HG02981 (cell line): ENCODE data around the gene ELAPOR2.
"Not testable (repeated sequence)": the region's sequence is repeated elsewhere in the genome, so short reads cannot be mapped to it uniquely, and the experiment has no call there.

Source experiments
- ATAC-seq: cut with Tn5 transposase; IDR thresholded peaks from one replicate; pipeline ENCODE4 v1.9.1; 2021; ENCODE audit warnings: mild to moderate bottlenecking, moderate library complexity; ENCODE audit not compliant: unreplicated experiment

Gene ELAPOR2, protein sequence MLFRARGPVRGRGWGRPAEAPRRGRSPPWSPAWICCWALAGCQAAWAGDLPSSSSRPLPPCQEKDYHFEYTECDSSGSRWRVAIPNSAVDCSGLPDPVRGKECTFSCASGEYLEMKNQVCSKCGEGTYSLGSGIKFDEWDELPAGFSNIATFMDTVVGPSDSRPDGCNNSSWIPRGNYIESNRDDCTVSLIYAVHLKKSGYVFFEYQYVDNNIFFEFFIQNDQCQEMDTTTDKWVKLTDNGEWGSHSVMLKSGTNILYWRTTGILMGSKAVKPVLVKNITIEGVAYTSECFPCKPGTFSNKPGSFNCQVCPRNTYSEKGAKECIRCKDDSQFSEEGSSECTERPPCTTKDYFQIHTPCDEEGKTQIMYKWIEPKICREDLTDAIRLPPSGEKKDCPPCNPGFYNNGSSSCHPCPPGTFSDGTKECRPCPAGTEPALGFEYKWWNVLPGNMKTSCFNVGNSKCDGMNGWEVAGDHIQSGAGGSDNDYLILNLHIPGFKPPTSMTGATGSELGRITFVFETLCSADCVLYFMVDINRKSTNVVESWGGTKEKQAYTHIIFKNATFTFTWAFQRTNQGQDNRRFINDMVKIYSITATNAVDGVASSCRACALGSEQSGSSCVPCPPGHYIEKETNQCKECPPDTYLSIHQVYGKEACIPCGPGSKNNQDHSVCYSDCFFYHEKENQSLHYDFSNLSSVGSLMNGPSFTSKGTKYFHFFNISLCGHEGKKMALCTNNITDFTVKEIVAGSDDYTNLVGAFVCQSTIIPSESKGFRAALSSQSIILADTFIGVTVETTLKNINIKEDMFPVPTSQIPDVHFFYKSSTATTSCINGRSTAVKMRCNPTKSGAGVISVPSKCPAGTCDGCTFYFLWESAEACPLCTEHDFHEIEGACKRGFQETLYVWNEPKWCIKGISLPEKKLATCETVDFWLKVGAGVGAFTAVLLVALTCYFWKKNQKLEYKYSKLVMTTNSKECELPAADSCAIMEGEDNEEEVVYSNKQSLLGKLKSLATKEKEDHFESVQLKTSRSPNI

DNA sequence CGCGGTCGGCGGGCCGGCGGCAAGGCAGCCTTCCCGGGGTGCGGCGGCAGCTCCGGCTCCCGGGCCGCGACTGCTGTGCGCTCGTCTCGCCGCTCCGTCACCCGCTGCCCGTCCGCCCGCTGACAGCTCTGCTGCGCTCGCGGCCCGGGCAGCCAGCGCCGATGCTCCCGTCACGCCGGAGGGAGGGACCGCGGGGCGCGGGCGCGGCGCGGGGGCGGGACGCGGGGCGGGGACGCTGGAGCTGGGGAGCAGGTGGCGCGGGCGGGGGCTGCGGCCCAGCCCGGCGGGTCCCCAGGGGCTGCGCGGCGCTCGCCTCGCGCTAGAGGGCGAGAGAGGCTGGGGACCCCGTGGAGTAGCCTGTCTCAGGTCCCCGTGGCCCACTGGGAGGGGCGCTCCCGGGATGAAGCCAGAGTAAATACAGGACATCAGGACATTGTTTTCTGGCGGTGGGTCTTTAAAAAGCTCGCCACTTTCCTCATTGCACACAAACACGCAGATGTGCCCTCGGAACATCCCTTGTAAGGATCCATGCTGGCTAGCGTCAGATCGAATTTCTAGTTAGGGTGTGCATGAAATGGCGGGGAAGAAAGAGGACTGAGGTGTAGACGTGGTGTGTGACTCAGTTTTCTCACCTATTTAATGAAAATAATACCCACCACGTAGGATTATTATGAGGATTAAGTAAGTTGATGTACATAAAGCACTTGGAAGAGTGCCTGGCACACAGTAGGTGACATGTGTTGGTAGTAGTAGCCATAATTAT is at the start of gene ELAPOR2:
ELAPOR2 (minus strand) TSS at position 130 of the 763 bp plus-strand sequence. CDS start 141 bp downstream, outside the sequence.
- ATAC-seq, result peak; percentile 94

DNA sequence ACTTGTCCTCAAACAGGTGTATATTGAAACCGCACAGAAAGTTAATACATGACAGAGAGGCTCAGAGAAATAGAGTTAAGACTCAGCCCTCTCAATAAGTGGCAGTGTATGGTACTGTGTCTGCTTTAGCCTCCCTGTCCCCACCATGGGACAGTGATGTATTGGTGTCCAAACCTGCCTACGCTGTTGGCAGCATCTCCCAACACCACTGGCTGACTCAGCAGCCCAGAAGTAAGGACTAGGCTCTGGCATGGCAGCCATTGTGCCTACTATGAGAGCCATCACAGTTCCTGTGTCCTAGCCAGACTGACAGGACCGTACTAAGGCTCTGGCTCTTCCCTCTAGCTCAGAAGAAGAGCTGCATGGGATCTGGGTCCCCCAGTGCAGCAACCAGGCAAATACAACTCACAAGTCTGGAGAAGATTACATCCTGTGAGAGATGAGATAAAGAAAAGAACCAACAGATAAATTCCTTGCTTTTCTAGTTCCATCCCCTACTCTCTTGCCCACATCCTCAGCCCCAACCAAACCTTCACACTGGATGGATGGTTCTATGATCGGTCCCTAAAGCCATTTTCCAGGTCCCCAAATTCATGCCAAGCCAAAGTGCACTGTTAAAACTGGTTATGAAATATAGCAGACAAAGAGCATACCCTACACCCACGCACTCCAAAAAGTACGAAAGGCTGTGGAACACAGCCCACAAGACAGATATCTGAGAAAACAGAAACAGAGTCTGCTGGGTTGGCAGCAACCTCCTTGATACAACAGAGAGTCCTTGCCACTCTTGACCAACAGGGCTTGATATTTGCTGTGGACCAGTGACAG is 48.7 kb upstream of the ELAPOR2 start:
- no peak for ATAC-seq

DNA sequence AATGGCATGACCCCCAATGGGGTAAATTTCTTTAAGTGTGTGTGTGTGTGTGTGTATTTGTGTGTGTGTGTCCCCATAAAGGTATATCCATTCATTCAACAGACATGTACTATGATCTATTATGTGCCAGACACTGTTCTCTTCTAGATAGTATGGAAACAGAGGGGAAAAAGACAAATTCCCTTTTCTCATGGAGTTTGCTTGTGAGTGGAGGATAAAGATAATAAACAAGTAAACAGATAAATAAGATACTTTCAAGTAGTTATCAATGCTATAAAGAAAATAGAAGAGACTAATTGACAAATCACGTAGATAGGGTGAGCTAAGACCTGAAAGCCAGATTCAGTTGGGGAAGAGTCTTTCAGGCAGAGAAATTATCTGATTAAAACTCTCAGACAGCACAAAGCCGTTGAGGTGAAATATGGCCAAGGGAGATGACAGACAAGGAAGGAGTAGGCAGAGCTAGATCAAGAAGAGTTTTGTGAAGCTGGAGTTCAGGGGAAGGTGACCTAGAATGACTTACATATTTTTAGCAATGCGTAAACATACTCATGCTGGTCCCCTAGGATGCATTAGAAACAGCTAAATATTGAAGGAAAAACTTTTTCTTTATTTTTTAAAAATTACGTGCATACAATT is 47.6 kb upstream of the ELAPOR2 start:
- no peak for ATAC-seq

DNA sequence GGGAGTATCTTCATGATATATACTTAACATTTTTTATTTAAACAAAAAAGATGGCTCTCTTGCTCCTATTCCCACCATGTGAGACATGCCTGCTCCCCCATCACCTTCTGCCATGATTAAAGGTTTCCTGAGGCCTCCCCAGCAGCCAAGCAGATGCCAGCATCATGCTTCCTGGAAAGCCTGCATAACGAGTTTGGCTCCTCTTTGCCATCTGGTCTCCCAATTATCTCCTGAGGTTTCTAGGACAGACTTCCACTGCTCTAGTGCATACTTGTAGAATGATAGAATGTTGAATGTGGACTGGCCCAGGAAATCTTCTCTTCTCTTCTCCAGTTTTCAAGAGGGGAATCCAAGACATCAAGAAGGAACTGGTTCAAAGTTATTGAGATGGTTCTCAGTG is 45.9 kb upstream of the ELAPOR2 start:
- no peak for ATAC-seq

DNA sequence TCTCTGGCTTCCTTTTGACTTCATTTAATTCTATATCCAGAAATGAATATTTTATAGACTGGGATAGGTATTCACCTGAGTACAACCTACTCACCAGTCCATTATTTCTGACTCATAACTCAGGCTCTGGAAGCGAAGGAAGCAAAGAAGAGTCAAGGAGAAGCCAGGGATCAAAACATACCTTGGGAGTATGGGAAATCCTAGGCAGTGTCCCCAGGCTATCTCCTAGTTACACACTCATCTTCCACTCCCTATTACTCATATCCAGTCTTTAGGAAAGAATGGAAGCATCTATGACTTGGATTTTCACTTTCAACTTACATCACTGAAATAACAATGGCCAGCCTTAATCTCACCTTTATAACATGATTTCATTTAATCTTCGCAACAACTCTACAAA is 40.9 kb upstream of the ELAPOR2 start:
- ATAC-seq, result no peak

DNA sequence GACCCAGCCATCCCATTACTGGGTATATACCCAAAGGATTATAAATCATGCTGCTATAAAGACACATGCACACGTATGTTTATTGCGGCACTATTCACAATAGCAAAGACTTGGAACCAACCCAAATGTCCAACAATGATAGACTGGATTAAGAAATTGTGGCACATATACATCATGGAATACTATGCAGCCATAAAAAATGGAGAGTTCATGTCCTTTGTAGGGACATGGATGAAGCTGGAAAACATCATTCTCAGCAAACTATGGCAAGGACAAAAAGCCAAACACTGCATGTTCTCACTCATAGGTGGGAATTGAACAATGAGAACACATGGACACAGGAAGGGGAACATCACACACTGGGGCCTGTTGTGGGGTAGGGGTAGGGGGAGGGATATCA is 37.9 kb upstream of the ELAPOR2 start:
- ATAC-seq, result not testable (repeated sequence)

DNA sequence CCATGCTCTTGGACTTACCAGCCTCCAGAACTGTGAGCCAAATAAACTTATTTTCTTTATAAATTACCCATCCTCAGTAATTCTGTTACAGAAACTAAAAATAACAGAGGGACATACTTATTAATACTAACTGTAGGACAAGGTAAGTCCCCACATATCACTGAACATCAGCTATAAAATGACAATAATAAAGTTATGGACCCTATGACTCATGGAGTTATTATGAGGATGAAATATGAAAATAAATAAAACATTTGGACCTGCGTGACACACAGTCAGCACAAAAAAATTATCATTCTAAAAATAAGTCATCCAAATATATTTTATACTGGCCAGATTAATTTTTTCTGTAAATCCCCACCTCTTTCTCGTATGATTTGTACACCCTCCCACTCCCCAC is 34.9 kb upstream of the ELAPOR2 start:
- no peak for ATAC-seq

DNA sequence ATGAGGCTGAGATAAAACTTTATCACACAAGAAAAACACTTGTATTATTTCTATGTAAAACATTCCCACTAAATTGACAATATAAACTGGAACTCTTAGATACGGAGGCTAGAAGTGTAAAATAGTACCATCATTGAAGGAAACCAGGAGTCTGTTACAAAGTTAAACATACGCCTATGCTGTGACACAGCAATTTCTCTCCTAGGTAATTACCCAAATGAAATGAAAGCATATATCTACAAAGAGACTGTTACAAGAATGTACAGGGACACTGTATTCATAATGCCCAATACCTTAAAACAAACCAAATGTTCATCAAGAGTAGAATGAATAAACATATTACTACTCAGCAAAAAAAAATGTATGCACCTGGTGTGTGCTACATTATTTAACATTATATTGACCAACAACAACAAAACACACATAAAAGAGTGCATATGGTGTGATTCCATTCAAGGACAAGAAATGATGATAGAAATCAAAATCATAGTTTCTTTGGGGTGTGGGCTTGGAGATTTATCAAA is 33.2 kb upstream of the ELAPOR2 start:
- no peak for ATAC-seq

DNA sequence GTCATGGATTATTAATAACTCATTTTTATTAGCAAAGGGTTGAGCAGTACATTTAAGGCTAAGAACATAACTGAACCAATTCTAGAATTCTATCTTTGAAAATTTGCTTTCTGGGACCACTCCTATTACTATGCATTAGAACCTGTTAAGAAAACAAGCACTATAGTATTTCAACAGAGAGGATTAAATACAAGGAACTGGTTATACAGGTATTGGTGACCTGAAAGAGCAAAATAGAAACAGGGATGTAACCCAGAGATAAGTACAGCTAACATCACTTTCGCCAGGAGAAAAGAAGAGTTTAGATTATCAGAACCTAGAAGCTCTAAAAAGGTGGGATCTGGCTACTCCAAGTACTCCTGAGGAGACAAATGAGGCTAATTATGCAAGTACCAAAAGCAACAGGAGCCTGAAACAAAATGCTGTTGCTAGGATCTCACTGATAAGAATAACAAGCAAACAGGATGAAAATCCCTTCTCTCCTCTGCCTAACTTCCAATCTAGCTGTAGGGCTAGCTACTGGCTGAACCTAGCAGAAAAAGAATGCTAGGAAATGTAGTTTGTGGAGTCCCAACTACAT is 32.1 kb upstream of the ELAPOR2 start:
- no peak for ATAC-seq

DNA sequence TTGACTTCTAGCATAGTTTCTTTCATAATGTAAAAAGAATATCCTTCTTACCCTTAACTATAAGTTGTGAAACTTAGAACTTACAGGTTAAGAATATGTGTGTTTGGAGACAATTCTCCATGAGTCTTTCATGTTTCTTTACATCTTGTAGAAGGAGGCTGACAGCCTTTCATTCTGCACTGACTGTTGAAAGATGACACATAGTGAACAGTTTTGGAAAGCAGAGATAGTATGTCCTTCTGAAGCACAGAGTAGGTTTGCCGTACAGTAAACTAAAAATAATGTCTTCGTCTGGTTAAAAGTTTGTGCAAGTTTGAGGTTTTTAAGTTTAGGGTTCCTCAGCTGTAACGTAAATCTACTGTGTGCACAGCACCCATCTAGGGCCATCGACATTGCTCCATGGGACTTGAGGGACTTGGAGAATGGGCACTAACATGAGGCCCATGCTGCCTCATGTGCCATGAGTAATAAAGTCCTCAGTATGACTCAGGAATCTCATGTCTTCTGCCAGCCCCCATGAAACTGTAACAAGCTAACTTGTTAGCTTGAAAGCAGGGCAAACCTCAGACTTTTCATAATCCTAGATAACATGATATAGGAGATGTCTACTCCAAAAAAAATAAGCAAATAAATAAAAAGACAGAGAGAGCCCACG is 24.5 kb upstream of the ELAPOR2 start:
- no peak for ATAC-seq

DNA sequence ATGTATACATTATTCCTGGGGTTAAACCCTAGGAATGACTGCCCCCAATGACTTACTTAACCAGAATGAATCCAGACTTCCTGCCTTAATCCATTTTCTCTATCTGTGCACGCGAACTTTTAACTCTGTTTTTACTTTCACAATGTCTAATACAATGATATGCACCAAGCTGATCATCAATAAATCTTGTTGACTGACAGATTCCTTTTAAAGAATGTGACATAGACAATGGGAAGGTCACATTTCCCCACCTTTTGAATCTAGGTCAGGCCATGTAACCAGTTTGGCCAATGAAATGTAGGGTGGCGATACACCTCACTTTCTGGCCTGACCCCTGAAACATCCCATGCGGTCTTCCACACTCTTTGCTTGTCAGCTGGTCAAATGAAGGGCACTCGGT is 23.2 kb upstream of the ELAPOR2 start:
- no peak for ATAC-seq

DNA sequence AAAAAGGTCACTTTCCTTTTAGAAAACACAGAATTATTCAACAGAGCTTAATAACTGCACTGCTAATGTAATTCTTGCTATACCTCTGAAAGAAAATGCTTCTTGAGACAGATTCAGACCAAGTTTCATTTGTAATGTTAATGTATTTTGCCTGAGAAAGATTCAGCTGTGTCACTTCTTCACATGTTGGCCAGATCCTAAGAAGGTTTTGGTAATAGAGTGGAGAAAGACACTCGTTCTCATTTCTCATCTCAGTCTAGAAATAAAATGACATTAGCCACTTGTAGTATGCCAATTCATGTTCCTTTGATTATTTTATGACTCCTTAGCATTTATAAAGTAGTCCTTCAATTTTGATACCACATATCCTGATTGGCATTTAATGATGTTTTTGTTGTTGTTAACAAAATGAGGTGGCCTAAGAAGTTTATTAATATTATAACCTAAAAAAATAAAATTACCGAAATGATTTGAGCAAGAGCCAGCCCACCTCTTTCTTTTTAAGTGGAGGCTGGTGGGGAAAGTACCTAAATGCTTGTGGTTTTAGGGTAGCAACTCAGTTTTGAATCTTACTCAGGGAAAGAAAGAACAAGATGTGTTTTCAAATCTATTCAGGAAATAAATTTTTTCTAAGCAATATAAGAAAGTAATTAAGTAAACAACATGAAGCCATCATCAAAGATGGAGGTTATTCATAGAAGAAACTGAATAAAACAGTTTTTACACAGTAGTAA is 16.4 kb upstream of the ELAPOR2 start:
- ATAC-seq, result peak; percentile 61

DNA sequence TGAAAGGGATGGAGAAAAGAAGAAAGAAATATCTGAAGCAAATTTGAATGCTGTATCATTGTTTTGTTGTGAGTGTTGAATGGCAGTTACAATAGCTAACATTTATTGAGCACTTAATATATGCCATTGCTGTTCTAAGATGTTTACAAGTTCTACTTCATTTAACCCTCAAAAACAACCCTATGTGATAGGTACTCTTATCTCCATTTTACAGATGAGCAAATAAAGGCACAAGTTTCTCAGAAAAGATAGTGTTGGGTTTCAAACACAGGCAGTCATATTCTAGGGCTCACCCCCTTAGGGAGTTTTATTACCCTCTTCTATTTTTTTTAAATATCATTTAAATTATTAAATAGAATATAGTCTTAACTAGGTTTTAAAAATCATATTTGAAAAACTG is 8.3 kb upstream of the ELAPOR2 start:
- no peak for ATAC-seq

DNA sequence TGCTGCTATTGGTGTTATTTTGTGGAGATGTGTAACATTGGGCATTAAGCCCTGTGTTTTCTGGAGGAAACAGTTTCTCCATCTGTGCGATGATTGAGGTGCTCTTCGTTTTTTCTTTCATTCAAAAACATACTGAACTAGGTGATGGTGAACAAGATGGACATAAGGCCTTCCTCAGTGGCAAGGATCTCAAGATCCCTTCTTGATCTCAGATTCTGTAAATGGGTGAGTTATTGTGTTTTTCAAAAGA is 759 bp upstream of the ELAPOR2 start:
- no peak for ATAC-seq

DNA sequence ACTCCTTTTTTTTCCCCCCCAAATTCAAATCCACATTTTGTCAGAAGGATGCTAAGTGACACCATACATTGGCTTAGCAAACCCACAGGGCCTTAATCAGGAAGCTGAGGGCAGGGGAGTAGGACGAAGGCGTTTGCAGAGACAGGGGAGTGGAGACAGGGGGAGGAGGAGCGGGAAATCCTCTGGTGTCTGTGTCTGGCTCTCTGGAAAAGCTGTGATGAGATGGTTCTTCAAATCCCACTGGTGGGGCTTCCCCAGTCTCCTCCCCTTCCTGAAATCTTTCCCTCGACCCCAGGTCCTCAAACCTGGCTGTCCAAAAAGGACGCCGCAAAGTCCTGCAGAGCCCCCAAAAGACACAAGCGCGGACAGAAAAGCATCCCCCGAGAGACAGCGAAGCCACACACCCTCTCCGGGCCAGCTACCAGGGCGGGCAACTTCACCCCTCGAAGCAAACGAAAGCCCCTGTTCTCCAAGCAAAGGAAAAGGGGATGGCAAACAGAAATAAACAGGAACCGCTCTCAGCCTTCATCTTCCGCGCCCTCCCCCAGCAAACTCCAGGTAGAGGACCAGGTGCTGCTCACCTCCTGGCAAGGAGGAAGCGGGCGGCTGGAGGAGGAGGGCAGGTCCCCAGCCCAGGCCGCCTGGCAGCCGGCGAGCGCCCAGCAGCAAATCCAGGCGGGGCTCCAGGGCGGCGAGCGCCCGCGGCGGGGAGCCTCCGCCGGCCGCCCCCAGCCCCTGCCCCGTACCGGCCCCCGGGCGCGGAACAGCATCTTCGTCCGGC is 520 bp downstream of the ELAPOR2 start:
- peak; percentile 37 for ATAC-seq

DNA sequence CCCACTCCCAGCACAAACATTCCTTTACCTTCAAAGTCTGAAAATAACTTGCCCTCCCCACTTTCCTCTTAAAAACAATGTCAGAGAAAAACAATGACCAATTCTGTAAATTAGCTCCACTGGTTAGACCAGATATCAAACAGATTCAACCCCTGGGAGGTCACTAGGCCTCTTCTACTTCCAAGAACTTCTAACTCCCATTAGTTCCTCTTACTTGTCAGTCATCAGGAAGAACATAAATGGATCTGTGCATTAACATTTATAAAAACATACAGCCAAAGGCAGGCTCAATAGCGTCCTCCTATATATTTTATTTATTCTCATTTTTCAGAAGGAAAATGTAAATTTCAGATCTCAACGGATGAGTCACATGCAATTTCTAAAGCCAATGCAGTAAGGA is 2.2 kb downstream of the ELAPOR2 start:
- no peak for ATAC-seq

DNA sequence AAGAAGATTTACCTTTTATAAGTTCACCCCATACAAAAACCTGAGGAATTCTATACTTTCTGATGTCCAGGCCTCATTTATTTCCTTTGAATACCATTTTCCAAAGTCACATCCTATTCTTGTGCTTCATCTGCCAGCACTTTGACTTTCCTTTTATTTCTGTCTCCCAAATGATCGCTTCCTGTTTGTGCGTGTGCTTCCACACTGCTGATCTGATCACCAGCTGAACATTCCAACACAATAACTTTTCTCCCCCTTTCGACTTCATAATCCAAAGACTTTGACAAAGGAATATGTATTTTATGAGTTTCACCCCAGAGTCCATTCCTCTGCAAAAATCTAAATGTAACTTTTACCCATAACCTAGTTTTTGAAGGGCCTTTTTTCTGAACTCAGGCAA is 3.1 kb downstream of the ELAPOR2 start:
- no peak for ATAC-seq
